ENCODE data around the gene MED27. TPM values are rescaled to one million over a fixed set of nuclear protein-coding genes. Genes with fewer than 3 reads are reported as not detected.

Gene MED27, protein sequence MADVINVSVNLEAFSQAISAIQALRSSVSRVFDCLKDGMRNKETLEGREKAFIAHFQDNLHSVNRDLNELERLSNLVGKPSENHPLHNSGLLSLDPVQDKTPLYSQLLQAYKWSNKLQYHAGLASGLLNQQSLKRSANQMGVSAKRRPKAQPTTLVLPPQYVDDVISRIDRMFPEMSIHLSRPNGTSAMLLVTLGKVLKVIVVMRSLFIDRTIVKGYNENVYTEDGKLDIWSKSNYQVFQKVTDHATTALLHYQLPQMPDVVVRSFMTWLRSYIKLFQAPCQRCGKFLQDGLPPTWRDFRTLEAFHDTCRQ
- polyA plus RNA-seq, result 12.6 TPM
- long read RNA-seq, donor 1, transcript MED27-201 (8 exons, 1,431 nt), result major isoform, 5 of 5 reads
- long read RNA-seq, donor 1, partial matches to known transcripts, result 0 of 5 reads
- long read RNA-seq, donor 1, other reads (novel, unspliced or antisense), result 0 of 5 reads
- long read RNA-seq, donor 2, transcript MED27-201 (8 exons, 1,431 nt), result major isoform, 9 of 9 reads
- long read RNA-seq, donor 2, partial matches to known transcripts, result 0 of 9 reads
- long read RNA-seq, donor 2, other reads (novel, unspliced or antisense), result 0 of 9 reads
- long read RNA-seq, donor 3, result 0 reads
- long read RNA-seq, donor 4, result 0 reads
- long read RNA-seq, donor 5, partial matches to known transcripts, result 0 of 4 reads
- long read RNA-seq, donor 5, other reads (novel, unspliced or antisense), result 0 of 4 reads
- long read RNA-seq, donor 6, partial matches to known transcripts, result 0 of 2 reads
- long read RNA-seq, donor 6, other reads (novel, unspliced or antisense), result 0 of 2 reads
- long read RNA-seq, donor 7, transcript MED27-201 (8 exons, 1,431 nt), result major isoform, 6 of 11 reads
- long read RNA-seq, donor 7, partial matches to known transcripts, result 0 of 11 reads
- long read RNA-seq, donor 7, other reads (novel, unspliced or antisense), result 5 of 11 reads
- long read RNA-seq, donor 8, partial matches to known transcripts, result 0 of 3 reads
- long read RNA-seq, donor 8, other reads (novel, unspliced or antisense), result 0 of 3 reads
- long read RNA-seq, donor 9, transcript MED27-201 (8 exons, 1,431 nt), result major isoform, 7 of 8 reads
- long read RNA-seq, donor 9, partial matches to known transcripts, result 0 of 8 reads
- long read RNA-seq, donor 9, other reads (novel, unspliced or antisense), result 0 of 8 reads
- long read RNA-seq, donor 10, partial matches to known transcripts, result 0 of 4 reads
- long read RNA-seq, donor 10, other reads (novel, unspliced or antisense), result 0 of 4 reads
- long read RNA-seq, donor 11, partial matches to known transcripts, result 0 of 2 reads
- long read RNA-seq, donor 11, other reads (novel, unspliced or antisense), result 0 of 2 reads

DNA sequence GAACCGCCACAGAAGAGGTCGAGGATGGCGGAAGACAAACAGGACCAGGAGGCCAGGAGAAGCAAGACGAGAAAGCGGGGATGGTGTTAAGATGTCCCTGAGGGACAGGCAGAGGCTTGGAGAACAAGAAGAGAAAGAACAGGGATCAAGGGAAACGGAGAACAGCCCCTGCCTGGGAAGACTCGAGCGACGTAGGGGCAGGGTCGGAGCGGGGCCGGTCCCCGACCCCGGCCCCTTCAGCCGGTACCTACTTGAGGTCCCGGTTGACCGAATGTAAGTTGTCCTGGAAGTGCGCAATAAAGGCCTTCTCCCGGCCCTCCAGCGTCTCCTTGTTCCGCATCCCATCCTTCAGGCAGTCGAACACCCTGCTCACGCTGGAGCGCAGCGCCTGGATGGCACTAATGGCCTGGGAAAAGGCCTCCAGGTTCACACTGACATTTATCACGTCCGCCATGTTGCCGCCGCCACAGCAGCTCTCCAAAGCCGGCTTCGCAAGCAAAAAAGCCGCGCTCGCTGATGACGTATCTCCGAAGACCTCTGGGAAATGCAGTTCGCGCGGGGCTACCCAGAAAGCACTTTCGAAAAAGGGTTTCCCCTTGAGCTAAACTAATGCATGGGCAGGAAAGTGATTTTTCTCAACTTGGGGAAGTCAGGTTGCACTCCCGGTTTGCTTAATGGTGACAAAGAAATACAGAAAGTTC is at the start of gene MED27:
TSS of gene MED27 (minus strand) at position 477 of the 701 bp plus-strand sequence. CDS start at position 454, 23 bp downstream.
- WGBS (ENCODE audit: insufficient coverage, low lambda C conversion rate), result no CpG with 5 or more reads among the region's 41 CpGs
- Histone ChIP-seq H3K4me3 (ENCODE audit: low read length) (peak within 1 kb of the TSS; percentile 75), H3K27me3 (ENCODE audit: control insufficient read depth, insufficient read depth, low read length) (no peaks in the 10 kb centered on the region), H3K4me1 (ENCODE audit: control insufficient read depth, insufficient read depth, low read length) (peaks cover 4% of the 10 kb centered on the region), H3K36me3 (ENCODE audit: control insufficient read depth, insufficient read depth, low read length) (peaks cover 17% of the 10 kb centered on the region), H3K9me3 (ENCODE audit: control insufficient read depth, low read depth, low read length) (no peaks in the 10 kb centered on the region), H3K27ac (ENCODE audit: low read length) (no peak within 1 kb of the TSS)
- DNase-seq, result peak; percentile 85 to 89

DNA sequence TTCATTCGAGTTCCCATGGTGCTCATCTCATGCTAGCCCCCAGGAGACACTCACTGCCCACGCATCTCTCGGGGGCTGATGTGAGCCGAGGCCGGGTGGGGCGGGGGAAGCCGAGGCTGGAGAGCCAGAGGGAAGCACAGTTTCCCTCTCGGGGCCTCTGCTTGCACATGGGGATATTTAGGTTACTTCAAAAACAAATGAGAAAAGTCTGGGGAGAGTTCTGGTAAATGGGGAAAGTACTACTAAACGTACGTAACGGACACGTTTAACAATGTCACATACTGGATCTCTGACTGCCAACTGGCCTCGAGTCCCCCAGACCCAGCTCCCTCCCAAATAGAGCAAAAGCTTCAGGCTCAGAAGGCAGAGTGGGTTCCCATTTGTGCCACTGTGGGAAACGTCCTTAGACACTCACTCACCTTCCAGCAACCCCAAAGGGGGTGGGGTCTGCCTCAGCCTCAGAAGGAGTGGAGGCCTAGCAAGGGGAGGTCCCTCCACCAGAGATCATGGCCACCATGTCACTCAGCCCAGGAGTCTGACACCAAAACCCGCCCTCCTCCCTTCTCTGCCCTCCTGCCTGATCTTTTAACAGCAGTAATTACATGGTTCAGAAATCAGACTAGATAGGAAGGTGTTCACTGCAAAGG is 48.3 kb upstream of the MED27 start:
- Histone ChIP-seq H3K9me3 (ENCODE audit: control insufficient read depth, low read depth, low read length) (no peaks in the 10 kb centered on the region), H3K27me3 (ENCODE audit: control insufficient read depth, insufficient read depth, low read length) (peaks cover 51% of the 10 kb centered on the region), H3K4me1 (ENCODE audit: control insufficient read depth, insufficient read depth, low read length) (no peaks in the 10 kb centered on the region), H3K4me3 (ENCODE audit: low read length) (no peak overlapping the region), H3K27ac (ENCODE audit: low read length) (no peak overlapping the region), H3K36me3 (ENCODE audit: control insufficient read depth, insufficient read depth, low read length) (no peaks in the 10 kb centered on the region)
- WGBS (ENCODE audit: insufficient coverage, low lambda C conversion rate), result no CpG with 5 or more reads among the region's 15 CpGs
- DNase-seq, result no peak

DNA sequence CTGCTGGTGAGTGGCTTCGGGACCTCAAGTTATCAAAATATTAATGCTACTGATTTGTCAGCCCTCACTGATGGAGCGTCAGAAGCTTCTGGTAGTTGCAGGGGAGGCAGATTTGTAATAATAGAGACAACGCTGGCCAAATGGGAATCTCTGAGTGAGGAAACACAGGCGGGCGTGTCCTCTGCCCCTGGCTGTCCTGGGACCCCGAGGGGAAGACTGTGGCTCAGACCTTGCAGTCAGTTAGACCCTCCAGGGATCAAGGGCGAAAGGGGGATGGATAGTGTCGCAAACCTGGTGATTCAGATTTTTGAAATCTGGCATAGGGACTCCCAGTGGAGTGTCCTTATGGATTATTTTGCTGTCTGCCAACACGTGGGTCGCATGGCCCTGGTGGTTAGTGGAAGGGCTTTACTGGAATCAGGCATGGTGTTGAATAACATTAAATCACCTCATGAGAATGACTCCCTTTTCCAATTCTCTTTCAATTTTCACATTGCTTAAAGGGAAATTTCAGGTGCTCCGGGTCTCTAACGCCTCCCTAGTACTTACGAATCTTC is 47.1 kb upstream of the MED27 start:
- WGBS (ENCODE audit: insufficient coverage, low lambda C conversion rate), result 87% methylated on average over 3 of the region's 13 CpGs

DNA sequence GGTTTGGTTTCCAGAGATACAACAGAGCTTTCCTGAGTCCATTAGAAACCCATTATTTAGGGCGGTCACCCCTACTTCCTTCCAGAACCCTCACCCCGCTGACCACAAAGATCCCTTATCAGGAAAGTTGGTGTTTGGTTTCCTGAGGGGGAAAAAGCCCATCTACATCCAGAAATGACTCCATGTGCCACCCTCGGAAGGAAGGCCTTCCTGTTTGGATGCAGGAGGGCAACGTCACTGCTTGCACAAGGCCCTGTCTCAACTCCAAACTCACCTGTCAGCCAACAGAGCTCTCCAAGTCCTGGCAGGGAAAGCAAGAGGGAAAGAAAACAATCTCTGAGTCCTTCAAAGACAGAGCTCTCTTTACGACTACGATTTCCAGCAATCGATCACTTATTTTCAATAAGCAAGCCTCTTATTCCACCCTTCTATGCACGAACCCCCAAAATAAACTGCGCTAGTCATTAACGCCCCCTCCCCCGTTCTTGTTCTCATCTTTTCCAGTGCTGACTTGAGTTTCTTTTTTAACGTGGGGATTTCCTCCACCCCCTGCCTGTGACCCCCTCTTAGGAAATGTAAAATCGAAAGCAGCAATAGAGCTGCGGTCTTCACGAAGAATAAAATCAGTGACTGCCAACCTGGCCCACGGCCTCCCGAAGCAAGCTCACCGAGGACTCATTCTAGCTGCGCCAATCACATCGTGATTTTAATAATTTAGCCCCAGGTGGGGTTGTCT is 46.4 kb upstream of the MED27 start:
- 73% methylated on average over 5 of the region's 20 CpGs for WGBS (ENCODE audit: insufficient coverage, low lambda C conversion rate)
- H3K9me3 ChIP-seq (ENCODE audit: control insufficient read depth, low read depth, low read length), result no peaks in the 10 kb centered on the region
- no peak for DNase-seq
- H3K27ac ChIP-seq (ENCODE audit: low read length), result no peak overlapping the region
- H3K4me3 ChIP-seq (ENCODE audit: low read length), result no peak overlapping the region
- no peaks in the 10 kb centered on the region for H3K4me1 ChIP-seq (ENCODE audit: control insufficient read depth, insufficient read depth, low read length)
- H3K27me3 ChIP-seq (ENCODE audit: control insufficient read depth, insufficient read depth, low read length), result peaks cover 65% of the 10 kb centered on the region
- no peaks in the 10 kb centered on the region for H3K36me3 ChIP-seq (ENCODE audit: control insufficient read depth, insufficient read depth, low read length)

More for the DNA sequence above, 47.1 kb upstream of the MED27 start:
- Histone ChIP-seq H3K27me3 (ENCODE audit: control insufficient read depth, insufficient read depth, low read length) (peaks cover 61% of the 10 kb centered on the region), H3K4me1 (ENCODE audit: control insufficient read depth, insufficient read depth, low read length) (no peaks in the 10 kb centered on the region), H3K9me3 (ENCODE audit: control insufficient read depth, low read depth, low read length) (no peaks in the 10 kb centered on the region), H3K36me3 (ENCODE audit: control insufficient read depth, insufficient read depth, low read length) (no peaks in the 10 kb centered on the region), H3K4me3 (ENCODE audit: low read length) (no peak overlapping the region), H3K27ac (ENCODE audit: low read length) (no peak overlapping the region)
- DNase-seq, result no peak

DNA sequence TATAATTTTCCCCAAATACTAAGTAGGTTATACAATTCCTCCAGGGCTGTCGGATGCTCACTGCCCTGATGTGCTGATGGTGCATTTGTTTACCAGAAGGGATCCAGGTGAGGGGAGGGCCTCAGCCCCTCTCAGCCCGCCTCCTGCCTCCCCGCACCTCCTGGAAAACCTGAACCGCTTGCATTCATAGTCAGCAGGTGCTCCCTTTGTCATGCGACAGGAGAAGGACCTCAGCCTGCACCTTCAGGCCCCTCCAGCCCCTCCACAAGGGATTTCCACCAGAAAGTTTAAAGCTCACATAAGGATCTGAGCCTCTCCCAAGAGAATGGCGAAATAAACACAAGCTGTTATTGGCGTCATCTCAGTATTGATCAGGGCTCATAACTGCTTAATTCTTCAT is 45.7 kb upstream of the MED27 start:
- peaks cover 60% of the 10 kb centered on the region for H3K27me3 ChIP-seq (ENCODE audit: control insufficient read depth, insufficient read depth, low read length)

DNA sequence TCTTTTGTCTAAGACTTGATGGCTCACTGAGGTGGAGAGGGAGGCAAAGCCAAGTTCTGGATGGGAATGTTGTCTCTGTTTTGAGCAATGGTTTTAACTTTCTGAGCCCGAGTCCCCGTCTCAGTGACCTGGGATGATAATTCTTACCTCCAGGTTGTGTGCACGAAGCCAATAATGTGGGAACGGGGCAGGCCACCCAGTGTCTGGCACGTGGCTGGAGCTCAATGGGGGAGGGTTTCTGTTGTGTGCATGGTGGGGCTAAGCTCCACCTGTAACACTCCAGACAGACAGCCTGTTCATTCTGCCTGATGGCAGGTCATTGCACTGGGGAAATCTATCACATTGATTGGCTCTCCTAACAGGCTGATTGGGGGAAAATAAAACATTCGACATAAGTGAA is 45.1 kb upstream of the MED27 start:
- H3K4me1 ChIP-seq (ENCODE audit: control insufficient read depth, insufficient read depth, low read length), result no peaks in the 10 kb centered on the region
- no peak for DNase-seq
- no peaks in the 10 kb centered on the region for H3K9me3 ChIP-seq (ENCODE audit: control insufficient read depth, low read depth, low read length)
- no peak overlapping the region for H3K4me3 ChIP-seq (ENCODE audit: low read length)
- WGBS (ENCODE audit: insufficient coverage, low lambda C conversion rate), result no CpG with 5 or more reads among the region's 6 CpGs
- no peak overlapping the region for H3K27ac ChIP-seq (ENCODE audit: low read length)
- H3K27me3 ChIP-seq (ENCODE audit: control insufficient read depth, insufficient read depth, low read length), result peaks cover 59% of the 10 kb centered on the region
- no peaks in the 10 kb centered on the region for H3K36me3 ChIP-seq (ENCODE audit: control insufficient read depth, insufficient read depth, low read length)

More for the DNA sequence above, 45.7 kb upstream of the MED27 start:
- WGBS (ENCODE audit: insufficient coverage, low lambda C conversion rate), result no CpG with 5 or more reads among the region's 7 CpGs
- DNase-seq, result no peak
- H3K4me1 ChIP-seq (ENCODE audit: control insufficient read depth, insufficient read depth, low read length), result no peaks in the 10 kb centered on the region
- H3K4me3 ChIP-seq (ENCODE audit: low read length), result no peak overlapping the region
- H3K9me3 ChIP-seq (ENCODE audit: control insufficient read depth, low read depth, low read length), result no peaks in the 10 kb centered on the region
- H3K27ac ChIP-seq (ENCODE audit: low read length), result no peak overlapping the region
- no peaks in the 10 kb centered on the region for H3K36me3 ChIP-seq (ENCODE audit: control insufficient read depth, insufficient read depth, low read length)

DNA sequence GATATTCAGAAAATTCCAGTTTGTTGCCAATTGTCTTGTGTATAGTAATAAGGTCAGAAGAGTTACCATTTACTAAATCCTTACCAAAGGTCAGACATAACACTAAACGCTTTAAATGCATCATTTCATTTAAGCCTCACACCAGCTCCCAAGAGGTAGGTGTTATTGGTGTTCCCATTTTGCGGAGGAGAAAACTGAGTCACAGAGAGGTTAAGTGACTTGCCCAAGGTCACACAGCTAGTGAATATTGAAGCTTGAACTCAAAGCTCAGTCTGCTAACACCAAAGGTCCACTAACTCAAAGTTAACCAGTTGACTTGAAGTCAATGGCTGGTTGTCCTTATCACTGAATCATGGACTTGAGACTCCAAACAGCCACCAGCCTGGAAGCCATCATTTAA is 41.4 kb upstream of the MED27 start:
- WGBS (ENCODE audit: insufficient coverage, low lambda C conversion rate), result no CpG with 5 or more reads among the region's 2 CpGs

DNA sequence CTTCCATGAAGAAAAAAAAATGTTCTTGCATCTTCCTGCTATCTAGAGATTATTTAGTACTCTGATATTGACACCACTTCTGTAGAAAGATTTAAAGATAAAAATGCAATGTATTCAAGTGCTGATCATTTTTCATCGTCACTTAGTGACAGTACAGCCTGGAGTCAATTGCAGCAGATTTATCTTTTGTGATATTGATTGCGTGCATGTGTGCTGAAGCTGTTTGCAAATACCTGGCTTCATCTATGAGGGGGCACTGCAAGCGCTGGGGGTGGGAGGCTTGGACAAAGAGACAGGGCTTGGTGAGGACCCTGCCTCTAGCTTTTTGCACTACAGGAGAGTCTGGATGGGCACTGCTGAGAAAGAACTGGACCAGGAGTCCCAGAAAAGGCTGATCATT is 38.0 kb upstream of the MED27 start:
- Histone ChIP-seq H3K4me1 (ENCODE audit: control insufficient read depth, insufficient read depth, low read length) (no peaks in the 10 kb centered on the region), H3K9me3 (ENCODE audit: control insufficient read depth, low read depth, low read length) (no peaks in the 10 kb centered on the region), H3K27ac (ENCODE audit: low read length) (no peak overlapping the region), H3K4me3 (ENCODE audit: low read length) (no peak overlapping the region), H3K27me3 (ENCODE audit: control insufficient read depth, insufficient read depth, low read length) (peaks cover 11% of the 10 kb centered on the region), H3K36me3 (ENCODE audit: control insufficient read depth, insufficient read depth, low read length) (no peaks in the 10 kb centered on the region)
- no CpG with 5 or more reads among the region's 3 CpGs for WGBS (ENCODE audit: insufficient coverage, low lambda C conversion rate)
- no peak for DNase-seq

More for the DNA sequence above, 41.4 kb upstream of the MED27 start:
- no peak for DNase-seq
- Histone ChIP-seq H3K36me3 (ENCODE audit: control insufficient read depth, insufficient read depth, low read length) (no peaks in the 10 kb centered on the region), H3K9me3 (ENCODE audit: control insufficient read depth, low read depth, low read length) (no peaks in the 10 kb centered on the region), H3K4me1 (ENCODE audit: control insufficient read depth, insufficient read depth, low read length) (no peaks in the 10 kb centered on the region), H3K27ac (ENCODE audit: low read length) (no peak overlapping the region), H3K27me3 (ENCODE audit: control insufficient read depth, insufficient read depth, low read length) (peaks cover 35% of the 10 kb centered on the region), H3K4me3 (ENCODE audit: low read length) (no peak overlapping the region)

All from large intestine (tissue), 12 donors.